ENCODE data around the gene GPR39. TPM values are rescaled to one million over a fixed set of nuclear protein-coding genes. Genes with fewer than 3 reads are reported as not detected.

Gene GPR39
- total and polyA plus RNA-seq, 5 experiments from 2014 or later = not detected

DNA sequence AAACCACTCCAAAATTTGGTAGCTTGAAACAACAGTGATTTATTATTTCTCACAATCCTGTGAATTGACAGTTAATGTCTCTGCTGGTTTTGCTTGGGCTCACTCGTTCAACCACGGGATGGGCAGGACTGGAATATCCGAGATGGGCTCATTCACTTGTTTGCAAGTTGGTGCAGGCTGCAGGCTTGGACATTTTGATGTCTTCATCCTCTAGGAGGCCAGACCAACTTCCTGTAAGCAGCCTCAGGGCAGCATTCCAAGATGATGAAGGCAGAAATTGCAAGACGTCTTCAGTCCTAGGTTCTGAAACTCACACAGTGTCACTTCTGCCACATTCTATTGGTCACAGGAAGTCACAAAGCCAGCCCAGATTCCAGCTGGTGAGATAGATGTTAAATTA, 47.1 kb downstream of the GPR39 start:
- Mint-ChIP-seq H3K27me3 (peaks cover 2 to 20% (median 4%) of the 10 kb centered on the region in 5 donors), H3K36me3 (peaks cover 0 to 18% (median 2%) of the 10 kb centered on the region in 3 donors), H3K27ac (no peak overlapping the region), H3K4me3 (no peak overlapping the region), H3K9me3 (peaks cover 0 to 51% (median 34%) of the 10 kb centered on the region in 9 donors), H3K4me1 (no peaks in the 10 kb centered on the region)
- DNase-seq (no peak), ATAC-seq (no peak)
- POLR2A ChIA-PET = no interaction called here

DNA sequence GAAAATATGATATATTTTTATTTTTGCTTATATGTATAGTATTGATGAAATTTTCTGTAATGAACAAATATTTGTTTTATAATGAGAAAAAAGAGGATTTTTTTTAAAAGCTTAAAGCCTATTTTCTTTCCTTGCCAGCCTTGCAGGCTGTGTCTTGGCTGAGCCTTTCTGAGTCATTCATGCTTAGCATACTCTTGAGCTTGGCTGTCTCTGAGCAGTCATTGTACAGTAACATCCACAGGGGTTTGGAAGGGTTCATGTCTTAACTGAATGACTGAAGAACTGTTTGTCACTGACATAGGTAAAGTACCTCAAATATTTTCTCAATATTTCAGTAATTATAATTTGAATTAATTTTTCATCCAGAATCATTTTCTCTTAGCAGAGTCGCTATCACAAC, 49.3 kb downstream of the GPR39 start:
- Mint-ChIP-seq H3K27ac (no peak overlapping the region), H3K9me3 (peaks cover 0 to 52% (median 26%) of the 10 kb centered on the region in 9 donors), H3K36me3 (peaks cover 0 to 11% (median 2%) of the 10 kb centered on the region in 3 donors), H3K4me3 (no peak overlapping the region), H3K4me1 (no peaks in the 10 kb centered on the region), H3K27me3 (peaks cover 0 to 1% (median 0%) of the 10 kb centered on the region in 5 donors)
- ATAC-seq (no peak), DNase-seq (no peak)
- POLR2A ChIA-PET = no interaction called here

DNA sequence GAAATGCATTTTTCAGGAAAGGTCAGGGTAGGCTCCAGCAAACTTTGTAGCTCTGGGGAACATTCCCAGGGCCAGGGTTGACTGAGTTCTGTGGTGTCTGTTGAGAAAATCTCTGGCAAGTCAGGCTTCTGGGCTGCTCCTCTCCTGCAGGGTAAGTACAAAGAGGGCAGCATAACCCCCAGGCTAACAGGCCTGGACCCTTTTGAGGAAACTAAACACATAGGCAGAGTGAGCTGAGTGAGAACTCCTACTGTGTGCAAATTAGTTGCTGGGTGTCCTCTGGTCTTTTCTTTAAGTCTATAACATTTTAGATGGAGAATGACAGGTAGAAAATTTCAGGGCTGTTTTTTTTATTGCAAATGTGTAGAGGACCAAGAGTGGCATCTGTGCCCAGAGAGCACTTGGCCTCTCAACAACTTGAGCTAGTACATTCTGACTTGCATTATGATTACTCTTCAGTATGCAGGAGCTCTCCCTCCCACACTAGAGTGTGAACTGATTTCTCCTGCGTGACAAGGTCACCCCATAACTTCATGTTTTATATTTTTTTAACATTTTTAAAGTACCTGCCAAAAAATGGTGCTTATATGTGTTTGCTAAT, 49.9 kb downstream of the GPR39 start:
- DNase-seq = no peak
- no peak for ATAC-seq
- Mint-ChIP-seq H3K27me3 (no peaks in the 10 kb centered on the region), H3K9me3 (peaks cover 0 to 56% (median 24%) of the 10 kb centered on the region in 9 donors), H3K27ac (no peak overlapping the region), H3K4me3 (no peak overlapping the region), H3K4me1 (no peaks in the 10 kb centered on the region), H3K36me3 (peaks cover 0 to 9% (median 2%) of the 10 kb centered on the region in 3 donors)
- POLR2A ChIA-PET = no interaction called here

DNA sequence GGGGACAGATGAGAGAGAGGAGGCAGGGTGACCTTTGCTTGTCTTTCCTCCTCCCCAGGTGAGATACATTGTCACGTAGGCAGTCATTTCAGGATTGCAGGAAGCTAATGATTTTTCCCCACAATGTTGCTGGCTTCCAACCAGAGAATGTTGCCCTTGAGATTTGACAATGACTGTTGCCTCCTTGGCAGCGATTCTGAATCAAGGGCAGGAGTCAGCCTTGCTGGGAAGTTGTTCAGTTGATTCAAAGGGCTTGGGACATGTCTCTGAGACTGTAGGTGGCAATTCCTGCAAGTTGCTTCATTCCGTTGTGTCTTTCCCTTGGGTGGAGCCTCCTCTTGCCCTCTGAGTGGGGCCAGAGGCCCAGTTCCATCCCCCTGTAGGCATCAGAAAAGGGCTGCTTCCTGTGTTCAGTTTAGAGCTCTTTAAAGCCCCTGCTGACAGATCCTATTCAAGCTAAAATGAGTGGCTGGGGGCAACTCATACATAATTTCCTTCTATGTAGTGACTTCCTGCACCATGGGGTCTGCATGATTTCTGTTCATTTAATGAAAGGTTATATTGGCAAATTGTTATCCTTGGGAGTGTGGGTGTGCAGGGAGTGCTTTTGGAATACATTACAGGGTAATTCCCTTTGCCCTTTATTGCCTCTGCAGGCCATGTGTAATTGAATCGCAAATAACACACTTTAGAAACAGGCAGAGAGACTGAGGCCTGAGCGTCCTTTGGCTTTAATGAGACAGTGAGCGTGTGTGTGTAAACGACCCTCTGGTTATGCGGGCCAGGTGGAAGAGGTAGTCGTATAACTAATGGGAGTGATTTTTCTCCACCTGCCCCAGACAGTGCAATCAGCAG, 52.4 kb downstream of the GPR39 start:
- H3K27me3 Mint-ChIP-seq = no peaks in the 10 kb centered on the region
- H3K4me3 Mint-ChIP-seq = no peak overlapping the region
- H3K27ac Mint-ChIP-seq = no peak overlapping the region
- H3K36me3 Mint-ChIP-seq = peaks cover 0 to 9% (median 2%) of the 10 kb centered on the region in 3 donors
- DNase-seq (no peak), ATAC-seq (no peak)
- POLR2A ChIA-PET = no interaction called here
- H3K9me3 Mint-ChIP-seq = peaks cover 0 to 46% (median 22%) of the 10 kb centered on the region in 9 donors
- H3K4me1 Mint-ChIP-seq = no peaks in the 10 kb centered on the region

DNA sequence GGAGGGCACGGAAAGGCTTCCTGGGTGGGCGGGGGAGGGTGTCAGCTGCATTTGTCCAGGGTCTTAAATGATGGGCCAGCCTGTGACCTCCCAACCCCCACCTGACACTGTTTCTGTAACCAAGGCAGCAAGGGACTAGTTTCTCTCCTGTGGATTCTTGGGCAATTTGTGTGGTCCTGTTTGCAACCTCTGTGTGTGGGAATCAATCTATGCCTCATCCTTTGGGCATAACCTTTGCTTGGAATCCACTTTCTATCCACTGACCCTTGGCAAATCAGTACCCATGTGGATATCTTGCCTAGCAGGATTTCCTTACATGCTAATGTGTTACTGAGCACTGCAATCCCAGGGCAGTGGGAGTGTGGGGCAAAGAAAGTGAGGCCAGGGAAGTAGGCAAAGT, 54.1 kb downstream of the GPR39 start:
- Mint-ChIP-seq H3K9me3 (peaks cover 0 to 29% (median 11%) of the 10 kb centered on the region in 9 donors), H3K27ac (no peak overlapping the region), H3K4me1 (no peaks in the 10 kb centered on the region), H3K4me3 (no peak overlapping the region), H3K36me3 (peaks cover 0 to 2% (median 0%) of the 10 kb centered on the region in 3 donors), H3K27me3 (no peaks in the 10 kb centered on the region)
- DNase-seq = no peak
- ATAC-seq = no peak
- POLR2A ChIA-PET = no interaction called here

DNA sequence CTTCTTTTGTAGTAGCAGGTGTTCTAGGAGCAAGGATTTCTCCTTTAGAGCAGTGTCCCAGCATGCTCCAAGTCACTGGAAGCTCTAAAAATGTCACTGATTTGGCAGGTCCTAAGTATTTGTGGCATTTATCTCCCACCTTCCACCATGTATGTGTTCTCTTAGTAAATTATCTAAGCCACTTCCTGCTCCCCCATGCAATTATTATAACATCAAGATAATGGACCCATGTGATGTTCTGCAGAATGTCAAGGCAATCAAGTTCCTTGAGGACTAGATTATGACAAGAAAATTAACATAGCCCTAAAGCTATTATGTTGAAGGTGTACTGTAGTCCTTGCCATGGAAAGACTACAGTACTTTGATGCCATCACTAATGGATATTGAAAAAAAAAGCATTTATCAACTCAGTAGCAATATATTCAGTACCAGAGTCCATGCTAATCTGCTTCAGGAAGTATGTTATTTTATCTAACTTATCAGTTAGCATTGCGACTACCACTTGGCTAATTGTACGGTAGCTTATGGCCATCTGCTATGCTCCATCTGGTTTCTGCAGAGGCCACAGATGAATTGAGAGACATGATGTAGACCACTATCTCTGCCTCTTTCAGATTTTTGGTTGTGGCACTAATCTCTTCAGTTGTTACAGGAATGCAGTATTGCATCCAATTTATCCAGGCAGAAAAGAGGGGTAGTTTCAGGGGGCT, 56.7 kb downstream of the GPR39 start:
- peaks cover 0 to 11% (median 8%) of the 10 kb centered on the region in 9 donors for H3K9me3 Mint-ChIP-seq
- H3K27me3 Mint-ChIP-seq = no peaks in the 10 kb centered on the region
- H3K36me3 Mint-ChIP-seq = no peaks in the 10 kb centered on the region
- H3K27ac Mint-ChIP-seq = no peak overlapping the region
- DNase-seq = no peak
- ATAC-seq = no peak
- no peaks in the 10 kb centered on the region for H3K4me1 Mint-ChIP-seq
- no peak overlapping the region for H3K4me3 Mint-ChIP-seq
- POLR2A ChIA-PET = no interaction called here

DNA sequence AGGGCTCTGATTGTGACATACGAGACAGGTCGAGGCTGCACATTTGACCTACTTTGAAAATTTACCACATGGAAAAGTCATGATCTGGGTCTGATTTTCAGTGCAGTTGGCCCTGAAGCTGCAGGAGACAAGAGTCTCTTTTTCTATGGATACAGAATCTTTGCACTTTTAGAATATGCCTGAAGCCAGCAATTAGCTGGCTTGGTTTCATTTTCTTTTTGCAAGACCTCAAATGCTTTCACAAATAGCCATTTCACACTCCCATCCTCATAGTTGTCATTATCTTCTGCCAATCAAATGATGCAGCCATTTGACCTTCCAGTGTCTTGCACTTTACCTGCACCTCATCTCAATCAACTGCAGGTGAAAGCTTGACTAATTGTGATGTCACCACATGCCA, 59.0 kb downstream of the GPR39 start:
- Mint-ChIP-seq H3K36me3 (no peaks in the 10 kb centered on the region), H3K9me3 (peaks cover 0 to 14% (median 8%) of the 10 kb centered on the region in 9 donors), H3K4me1 (no peaks in the 10 kb centered on the region), H3K27ac (no peak overlapping the region), H3K4me3 (no peak overlapping the region), H3K27me3 (peaks cover 0 to 3% (median 0%) of the 10 kb centered on the region in 5 donors)
- POLR2A ChIA-PET = no interaction called here
- no peak for ATAC-seq
- no peak for DNase-seq

DNA sequence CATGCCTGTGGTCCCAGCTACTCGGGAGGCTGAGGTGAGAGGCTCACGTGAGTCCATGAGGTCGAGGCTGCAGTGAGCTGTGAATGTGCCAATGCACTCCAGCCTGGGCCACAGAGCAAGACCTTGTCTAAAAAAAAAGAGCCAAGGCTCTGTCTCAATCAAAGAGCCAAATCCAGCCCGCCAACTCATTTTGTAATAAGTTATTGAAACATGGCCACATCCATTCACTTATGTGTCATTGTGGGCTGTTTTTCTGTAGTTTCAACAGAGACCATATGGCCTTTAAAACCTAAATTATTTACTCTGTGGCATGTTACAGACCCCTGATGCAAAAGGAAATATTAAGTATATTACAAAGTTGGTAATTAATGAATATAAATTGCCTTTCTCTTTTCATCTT, 60.8 kb downstream of the GPR39 start:
- ATAC-seq (no peak), DNase-seq (no peak)
- Mint-ChIP-seq H3K27me3 (peaks cover 0 to 3% (median 0%) of the 10 kb centered on the region in 5 donors), H3K4me3 (no peak overlapping the region), H3K9me3 (peaks cover 0 to 10% (median 5%) of the 10 kb centered on the region in 9 donors), H3K27ac (no peak overlapping the region), H3K36me3 (no peaks in the 10 kb centered on the region), H3K4me1 (no peaks in the 10 kb centered on the region)
- POLR2A ChIA-PET = no interaction called here

DNA sequence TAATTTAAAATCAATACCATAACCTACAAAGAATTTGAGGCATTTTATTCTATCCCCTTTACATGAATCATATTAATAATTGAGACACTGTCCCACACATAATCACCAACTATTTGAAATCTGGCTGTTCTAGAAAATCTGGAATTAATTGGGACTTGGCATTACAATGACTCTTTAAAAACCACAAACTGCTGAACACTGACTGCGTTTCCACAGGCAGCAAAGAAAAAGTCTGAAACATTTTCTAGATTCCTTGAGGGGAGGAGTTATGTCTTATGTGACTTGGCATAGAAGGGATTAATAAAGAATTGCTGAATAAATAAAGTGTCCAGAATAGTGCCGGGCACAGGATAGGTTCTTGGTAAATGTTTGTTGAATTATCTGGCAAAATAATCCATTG, 61.4 kb downstream of the GPR39 start:
- Mint-ChIP-seq H3K9me3 (peaks cover 0 to 7% (median 4%) of the 10 kb centered on the region in 9 donors), H3K27ac (no peak overlapping the region), H3K27me3 (peaks cover 0 to 3% (median 0%) of the 10 kb centered on the region in 5 donors), H3K36me3 (no peaks in the 10 kb centered on the region), H3K4me3 (no peak overlapping the region), H3K4me1 (no peaks in the 10 kb centered on the region)
- DNase-seq = no peak
- POLR2A ChIA-PET = no interaction called here
- no peak for ATAC-seq

DNA sequence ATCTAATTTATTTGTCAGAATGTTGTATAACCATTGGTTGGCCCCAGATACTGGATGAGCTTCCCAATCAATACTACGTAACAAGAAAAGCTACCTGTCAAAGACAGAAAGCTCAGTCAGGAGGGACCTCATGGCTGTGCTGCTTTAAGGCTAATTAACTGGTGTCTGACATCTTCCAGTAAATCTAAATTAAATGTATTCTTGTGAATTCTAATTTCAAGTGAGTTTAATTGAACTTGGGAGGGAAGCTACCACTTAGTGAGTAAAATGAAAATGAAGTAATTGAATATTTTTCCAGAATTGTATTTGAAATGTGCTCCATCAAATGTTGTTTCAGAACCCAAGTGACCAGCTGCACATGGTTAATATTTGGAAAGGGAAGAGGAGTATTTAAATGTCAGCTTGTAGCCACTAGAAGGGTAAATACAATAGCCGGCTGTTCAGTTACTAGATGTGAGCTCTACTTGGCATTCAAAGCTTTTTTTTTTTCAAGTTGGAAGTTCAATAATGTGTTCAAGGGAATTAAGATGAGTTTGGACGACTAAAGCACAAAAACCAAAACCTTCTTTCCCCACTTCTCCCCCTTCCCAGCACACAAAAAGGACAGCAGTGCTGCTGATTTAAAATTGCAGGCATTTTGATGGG, 62.0 kb downstream of the GPR39 start:
- ATAC-seq (no peak), DNase-seq (no peak)
- peaks cover 0 to 3% (median 0%) of the 10 kb centered on the region in 5 donors for H3K27me3 Mint-ChIP-seq
- H3K36me3 Mint-ChIP-seq = no peaks in the 10 kb centered on the region
- no peaks in the 10 kb centered on the region for H3K4me1 Mint-ChIP-seq
- no peak overlapping the region for H3K4me3 Mint-ChIP-seq
- no peak overlapping the region for H3K27ac Mint-ChIP-seq
- POLR2A ChIA-PET = no interaction called here
- H3K9me3 Mint-ChIP-seq = peaks cover 0 to 5% (median 1%) of the 10 kb centered on the region in 9 donors

DNA sequence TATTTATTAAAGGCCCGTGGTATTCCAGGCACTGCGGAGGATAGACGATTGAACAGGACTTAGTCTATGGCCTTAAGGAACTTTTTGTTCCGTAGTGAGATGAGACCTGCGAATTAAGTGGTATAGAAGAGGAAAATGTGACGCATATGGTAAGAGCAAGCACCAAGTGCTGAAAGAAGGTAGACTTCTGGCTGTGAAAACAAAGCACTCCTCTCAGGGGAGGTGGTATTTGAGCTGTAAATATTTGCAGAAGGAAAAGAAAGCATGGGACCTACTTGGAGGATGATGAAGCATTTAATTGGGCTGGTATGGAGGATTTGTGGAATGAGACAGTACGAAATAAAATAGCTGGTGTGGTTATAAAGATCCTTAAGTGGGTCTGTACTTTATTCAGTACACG, 62.5 kb downstream of the GPR39 start:
- DNase-seq (no peak), ATAC-seq (no peak)
- Mint-ChIP-seq H3K4me1 (no peaks in the 10 kb centered on the region), H3K27ac (no peak overlapping the region), H3K4me3 (no peak overlapping the region), H3K27me3 (peaks cover 0 to 3% (median 0%) of the 10 kb centered on the region in 5 donors), H3K9me3 (peaks cover 0 to 5% (median 0%) of the 10 kb centered on the region in 9 donors), H3K36me3 (no peaks in the 10 kb centered on the region)
- POLR2A ChIA-PET = no interaction called here

DNA sequence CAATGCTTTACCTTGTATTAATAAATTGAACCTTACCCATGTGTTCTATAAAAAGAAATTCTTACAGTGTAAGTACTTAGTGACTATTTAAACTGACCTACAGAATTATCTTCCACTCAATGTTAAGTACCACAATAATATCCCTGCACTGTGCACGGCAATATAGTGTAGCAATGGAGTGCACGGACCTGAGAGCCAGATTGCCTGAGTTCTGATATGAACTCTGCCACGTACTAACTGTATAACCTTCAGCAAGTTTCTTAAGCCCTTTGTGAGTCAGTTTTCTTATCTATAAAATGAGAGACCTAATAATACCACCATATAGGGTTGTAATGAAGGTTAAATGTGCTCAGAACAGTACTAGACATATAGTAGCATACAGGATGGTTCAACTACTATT, 66.2 kb downstream of the GPR39 start:
- Mint-ChIP-seq H3K27ac (no peak overlapping the region), H3K4me1 (no peaks in the 10 kb centered on the region), H3K9me3 (peaks cover 0 to 6% (median 0%) of the 10 kb centered on the region in 9 donors), H3K4me3 (no peak overlapping the region), H3K27me3 (peaks cover 0 to 11% (median 1%) of the 10 kb centered on the region in 5 donors), H3K36me3 (peaks cover 0 to 3% (median 0%) of the 10 kb centered on the region in 3 donors)
- no peak for DNase-seq
- POLR2A ChIA-PET = no interaction called here
- ATAC-seq = no peak
